DMS53 treated with DMSO at 0.1 percent for 48 hours (cell line): ENCODE results near the gene STX7.

Source experiments
- DNase-seq: peaks from one replicate; lab custom pipeline; 2025; ENCODE audit not compliant: unreplicated experiment; lab: John Stamatoyannopoulos, UW

STX7 gene

GRCh38 chr6:132478266-132478665 lies 34.6 kb downstream of the STX7 start:
- DNase-seq = no peak

DNA sequence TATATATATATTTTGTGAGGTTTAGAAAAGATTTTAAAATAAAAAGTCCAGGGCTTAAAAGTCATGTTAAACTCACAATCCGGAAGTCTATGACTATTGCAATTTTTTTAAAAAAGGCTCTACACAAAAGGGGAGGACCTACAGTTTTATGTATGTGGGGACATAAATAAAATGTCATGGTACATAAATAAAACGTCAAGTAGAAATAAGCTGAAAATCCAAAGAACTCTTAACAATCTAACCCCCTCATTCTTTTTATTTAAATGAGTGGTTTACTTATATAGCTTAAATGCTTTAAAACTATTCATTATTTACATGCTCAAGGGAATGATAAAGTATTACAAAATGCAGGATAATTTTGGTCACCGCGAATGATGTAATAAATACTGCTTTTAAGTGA lies 36.2 kb downstream of the STX7 start:
- no peak for DNase-seq

DNA sequence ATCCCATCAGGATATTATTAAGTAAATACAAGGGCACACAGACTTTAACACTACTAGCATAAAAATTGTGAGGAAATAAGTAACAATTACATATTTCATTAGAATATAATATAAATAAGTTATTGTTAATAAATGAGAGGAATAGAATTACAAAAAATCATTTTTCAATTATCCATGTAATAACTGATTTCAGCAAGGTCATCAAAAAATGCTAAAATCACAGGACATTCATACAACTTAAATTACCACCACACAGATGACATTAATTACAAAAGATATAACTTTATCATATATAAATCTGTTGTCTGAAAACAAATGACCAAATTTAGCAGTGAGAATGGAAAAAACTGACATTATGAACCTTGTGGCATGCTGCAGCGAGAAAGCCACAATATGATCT lies 37.0 kb downstream of the STX7 start:
- DNase-seq = no peak

DNA sequence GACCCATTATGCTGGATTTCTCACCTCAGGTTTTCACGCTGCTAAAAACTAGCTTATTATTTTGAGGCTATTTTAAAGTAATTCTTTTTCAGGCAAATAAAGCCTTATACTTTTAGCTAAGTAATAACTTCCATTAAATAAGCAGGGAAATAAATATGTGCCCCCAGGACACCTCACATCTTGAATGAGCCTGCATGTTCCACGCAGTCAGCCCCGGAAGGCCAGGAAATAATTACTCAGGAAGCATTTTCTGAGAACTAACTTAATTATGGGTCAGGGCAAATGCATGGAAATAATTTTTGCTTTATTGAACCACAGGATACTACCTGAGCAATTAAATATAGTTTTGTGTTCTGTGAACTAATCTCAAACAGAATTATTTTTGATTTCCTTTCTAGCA lies 41.1 kb downstream of the STX7 start:
- DNase-seq = no peak

DNA sequence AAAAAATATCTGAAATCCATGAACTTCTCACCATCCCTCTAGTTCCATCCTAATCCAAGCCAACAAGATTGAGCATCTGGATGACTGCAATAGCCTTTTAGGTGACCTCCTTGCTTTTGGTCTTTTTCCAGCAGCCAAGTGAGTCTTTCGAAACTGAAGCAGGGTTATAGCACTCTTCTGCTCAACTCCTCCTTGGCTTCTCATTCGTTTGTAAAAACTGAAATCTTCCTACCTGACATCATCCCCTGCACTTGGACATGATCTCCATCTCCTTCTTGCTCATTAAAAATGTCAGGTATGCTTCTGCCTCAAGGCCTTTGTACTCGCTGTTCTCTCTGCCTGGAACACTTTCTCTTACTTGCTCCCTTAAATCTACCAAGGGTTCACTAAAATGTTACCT lies 46.0 kb downstream of the STX7 start:
- no peak for DNase-seq

DNA sequence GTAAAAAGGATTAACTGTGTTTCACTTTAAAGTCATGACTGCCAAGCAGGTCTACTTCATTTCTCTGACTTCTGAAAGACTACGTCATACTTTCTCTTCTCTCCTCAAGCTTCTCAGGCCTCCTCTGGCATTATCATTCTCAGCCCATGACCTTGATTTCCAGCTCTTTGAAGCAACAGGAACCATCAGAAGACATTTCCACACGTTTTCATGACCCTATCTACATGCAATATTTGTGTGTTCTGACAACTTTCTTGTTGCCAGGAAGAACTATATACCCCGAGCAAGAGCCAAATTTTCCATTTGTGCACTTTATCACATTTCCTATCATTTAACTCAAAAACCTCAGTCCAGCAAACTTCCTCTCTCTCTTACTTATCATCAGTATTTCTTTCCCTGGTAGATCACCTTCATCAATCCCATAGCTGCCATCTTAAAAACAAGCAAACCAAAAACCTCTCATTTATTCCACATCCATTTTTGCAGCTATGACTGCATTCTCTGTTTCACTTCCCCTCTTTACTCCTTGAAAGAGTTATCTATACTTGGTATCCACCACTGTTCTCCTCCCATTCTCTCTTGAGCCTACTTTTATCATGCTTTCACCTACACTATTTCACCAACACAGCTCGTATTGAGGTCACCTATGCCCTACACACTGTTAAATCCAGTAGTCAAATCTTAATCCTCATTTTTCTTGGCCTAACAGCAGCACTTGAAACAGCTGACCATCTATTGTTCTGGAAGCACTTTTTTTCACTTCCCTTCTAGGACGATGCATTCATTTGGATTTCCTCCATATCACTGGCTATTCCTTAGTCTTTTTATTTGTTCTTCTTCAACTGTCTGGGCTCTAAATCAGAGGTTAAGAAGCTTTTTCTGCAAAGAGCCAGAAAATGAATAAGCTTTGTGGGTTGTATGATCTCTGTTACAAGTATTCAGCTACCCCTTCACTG lies 47.1 kb downstream of the STX7 start:
- no peak for DNase-seq

DNA sequence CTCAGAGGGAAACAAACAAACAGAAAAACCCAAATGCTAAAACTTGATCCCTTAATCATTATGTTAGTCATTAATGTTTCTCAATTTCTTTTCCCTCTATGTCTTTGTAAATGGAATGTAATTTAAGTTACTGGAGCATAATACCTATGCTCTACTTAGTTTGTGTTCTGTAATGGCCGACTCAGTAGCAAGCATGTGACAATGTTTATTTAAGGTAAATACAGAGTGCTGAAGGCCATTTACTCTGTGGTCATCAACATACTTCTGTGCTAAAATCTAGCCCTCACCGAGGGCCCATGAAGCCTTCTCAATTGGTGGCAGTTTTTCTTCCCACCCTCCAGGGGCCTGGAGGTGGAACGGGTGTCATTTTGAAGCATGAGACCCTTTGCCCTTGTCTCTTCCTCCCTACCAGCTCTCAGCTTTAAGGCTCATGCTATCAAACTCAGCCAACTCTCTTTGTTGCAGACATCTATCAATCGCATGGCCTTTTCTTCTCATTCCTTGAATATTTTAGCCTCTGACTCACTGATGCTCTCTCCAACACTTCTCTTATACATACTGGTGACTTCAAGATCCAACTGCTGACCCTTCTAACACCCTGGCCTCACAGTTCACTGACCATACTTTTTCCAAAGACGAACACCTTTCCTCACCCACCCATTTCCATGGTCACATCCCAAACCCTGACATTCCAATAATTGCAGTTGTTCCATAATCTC lies 48.2 kb downstream of the STX7 start:
- DNase-seq = no peak

- DNase-seq = no peak
Measured at GRCh38 chr6:132461958-132462357, 51.0 kb downstream of the STX7 start.

GRCh38 chr6:132459605-132459952 lies 53.3 kb downstream of the STX7 start:
- no peak for DNase-seq

DNA sequence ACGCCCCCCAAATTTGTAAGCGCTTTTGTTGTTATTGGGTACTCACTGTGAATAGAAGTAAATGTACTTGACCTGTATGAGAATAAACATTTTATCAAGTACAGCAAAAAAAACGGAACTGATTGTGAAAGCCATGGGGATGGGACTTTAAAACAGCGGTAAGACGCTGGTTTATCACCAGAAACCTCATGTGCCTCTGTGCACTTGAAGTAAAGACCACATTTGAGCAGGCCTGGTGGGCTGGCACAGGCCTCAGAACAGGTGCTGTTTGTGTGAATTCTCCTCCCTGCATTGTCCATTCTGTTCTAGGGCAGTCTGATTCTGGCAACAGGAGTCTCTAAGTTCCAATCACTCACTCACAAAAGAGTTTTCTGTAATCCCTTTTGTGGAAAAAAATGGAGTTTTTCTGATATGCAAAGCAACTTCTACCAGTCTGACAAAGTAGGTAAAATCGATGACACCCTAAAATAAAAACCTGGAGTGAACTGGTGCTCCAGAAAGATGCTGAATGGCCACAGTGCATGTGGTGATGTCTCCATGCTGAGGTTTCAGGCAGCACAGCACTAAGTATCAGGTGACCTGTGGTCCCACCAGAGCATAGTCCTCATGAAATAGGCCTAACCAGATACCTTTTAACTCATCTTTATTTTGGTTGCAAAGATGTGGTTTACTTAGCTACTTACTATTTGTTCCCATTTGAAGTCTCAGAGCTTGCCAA lies 53.9 kb downstream of the STX7 start:
- DNase-seq = no peak

DNA sequence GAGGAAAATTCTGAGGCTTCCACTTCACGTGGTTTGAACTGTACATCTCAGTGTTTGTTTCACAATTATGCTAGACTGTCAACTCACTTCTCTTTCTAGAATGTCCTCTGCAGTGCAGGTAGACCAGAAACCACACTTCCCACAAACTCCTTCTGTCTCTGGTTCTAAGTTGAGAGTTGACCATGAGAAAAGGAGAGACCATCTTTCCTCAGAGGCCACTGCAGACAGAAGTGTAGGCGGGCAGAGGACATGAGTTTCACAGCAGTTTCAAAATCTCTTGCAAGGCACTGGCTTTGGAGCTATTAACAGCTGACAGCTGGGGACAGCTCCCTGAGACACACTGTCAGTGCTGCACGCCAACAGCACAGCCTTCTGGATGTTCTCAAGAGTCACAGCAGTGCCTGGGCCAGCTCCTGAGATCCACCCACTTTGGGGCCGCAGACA lies 56.2 kb downstream of the STX7 start:
- no peak for DNase-seq

- no peak for DNase-seq
Measured at GRCh38 chr6:132446855-132447241, 66.1 kb downstream of the STX7 start.

DNA sequence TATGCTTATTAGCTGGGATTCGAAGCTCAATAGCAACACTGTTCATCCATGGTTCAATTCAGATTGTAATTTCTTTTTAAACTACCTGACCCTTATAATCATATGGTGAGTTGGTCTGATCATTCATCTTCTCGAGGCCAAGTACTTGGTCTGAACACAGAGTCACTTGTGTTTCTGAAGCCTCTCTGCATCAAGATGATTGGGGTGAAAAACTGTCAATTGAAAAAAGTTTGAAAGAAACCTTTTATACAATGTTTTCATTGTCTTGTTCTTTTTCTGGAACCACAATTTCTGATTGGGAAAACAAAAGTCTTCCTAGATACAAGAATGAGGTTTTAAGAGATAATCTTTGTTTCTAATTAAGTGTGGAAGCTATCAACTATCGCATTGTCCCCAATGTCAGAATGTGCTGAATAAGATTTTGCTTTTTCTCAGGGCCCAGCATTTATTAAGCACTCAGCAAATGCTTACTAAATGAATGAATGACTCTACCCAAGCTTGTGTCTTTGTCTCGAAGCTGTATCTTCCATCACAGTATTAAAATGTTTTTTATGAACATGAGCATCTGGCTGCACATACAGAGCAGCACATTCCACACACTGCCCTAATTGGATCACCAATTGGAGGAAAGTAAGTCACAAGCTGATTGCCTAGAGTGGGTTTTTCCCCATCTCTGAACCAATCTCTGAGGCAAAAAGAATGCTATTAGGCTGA lies 66.6 kb downstream of the STX7 start:
- DNase-seq = no peak

DNA sequence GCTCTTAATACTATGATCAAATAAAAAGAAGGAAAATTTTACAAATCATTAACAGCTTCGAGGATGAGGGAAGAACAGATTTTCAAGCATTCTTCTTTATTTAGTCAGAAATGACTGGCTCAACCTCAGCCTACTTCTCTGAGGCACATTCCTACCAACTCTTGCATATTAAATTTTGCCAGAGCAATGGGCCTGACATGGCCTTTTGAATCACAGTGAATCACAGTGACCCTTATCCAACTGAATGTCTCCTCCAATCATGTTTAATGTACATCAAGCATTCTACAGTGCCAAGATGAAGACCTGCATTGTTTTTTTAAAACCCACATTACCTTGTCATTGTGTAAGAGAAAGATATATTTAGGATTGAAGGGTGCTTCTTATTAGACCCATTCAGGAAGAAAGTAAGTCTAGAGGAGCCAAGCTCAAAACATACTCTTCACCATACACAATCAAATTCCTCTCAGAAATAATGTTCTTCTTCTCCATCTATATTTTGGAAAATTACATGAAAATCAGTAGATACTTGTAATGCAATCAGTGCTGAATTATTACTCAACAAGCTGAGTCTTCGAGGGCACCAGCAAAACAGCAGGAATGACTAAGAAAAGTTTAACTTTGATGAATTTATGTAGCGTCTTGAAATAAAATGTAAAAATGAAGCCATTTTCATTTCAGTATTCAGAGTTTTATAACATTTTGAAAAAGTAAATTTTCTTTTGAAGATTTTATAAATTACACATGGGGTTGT lies 67.5 kb downstream of the STX7 start:
- DNase-seq = no peak

DNA sequence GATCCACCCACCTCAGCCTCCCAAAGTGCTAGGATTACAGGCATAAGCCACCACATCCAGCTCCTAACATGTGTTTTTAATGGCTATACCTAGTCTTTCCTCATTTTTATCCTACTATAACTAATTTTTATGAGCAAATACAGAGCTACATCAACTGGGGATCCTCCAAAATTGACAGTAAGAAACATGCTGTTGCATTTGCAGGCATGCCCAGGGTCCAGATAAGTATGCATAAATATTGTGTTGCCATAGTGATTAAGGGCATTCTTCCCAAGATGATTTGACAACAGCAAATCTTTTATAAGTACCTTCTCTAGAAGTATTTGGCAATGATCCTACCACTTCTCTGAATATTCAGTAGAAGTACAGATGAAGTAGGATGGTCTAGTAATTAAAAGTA lies 69.7 kb downstream of the STX7 start:
- no peak for DNase-seq

DNA sequence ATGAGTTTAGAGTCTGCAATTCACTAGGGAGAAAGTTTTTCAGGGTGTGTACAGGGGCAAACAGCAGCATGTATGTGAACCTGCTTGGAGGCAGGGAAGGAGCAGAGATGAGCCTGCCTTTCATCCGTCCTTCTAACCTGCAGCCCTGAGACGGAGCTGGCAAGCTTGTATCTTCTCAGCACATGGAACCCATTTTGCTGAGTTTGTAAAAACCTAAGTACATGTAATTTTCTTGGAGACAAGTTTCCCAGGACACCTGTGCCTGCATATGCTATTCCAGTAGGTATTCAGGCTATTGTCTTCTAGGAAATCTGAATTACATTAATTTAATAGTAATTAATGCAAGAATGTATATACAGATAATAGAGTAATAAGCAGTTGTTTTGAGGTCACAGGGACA lies 82.8 kb downstream of the STX7 start:
- DNase-seq = no peak

GRCh38 chr6:132425176-132425575 lies 87.7 kb downstream of the STX7 start:
- no peak for DNase-seq

GRCh38 chr6:132423839-132424238 lies 89.1 kb downstream of the STX7 start:
- DNase-seq = no peak

- DNase-seq = no peak
Measured at GRCh38 chr6:132418235-132418965, 94.5 kb downstream of the STX7 start.

DNA sequence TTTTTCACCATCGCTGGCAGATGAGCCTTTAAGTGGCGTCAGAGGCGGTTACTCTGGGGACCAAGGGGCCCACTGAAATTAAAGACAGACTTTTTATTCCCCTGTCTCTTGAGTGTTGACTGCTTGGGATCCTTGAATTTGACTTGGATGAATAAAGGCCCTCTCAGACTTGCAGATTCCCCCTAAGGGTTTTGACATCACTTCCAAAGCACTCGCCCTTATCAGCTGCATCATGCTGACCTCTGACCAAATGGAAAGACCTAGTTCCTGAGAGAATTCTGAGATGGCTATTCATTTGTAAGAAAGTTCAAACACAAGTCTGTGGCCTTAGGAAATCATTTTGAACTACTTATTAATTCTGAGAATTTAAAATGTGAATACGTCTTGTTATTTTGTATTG lies 98.2 kb downstream of the STX7 start:
- no peak for DNase-seq
